ENCODE data around the gene S100A7A.
"Not testable (repeated sequence)": the region's sequence is repeated elsewhere in the genome, so short reads cannot be mapped to it uniquely, and the experiment has no call there.

DNA sequence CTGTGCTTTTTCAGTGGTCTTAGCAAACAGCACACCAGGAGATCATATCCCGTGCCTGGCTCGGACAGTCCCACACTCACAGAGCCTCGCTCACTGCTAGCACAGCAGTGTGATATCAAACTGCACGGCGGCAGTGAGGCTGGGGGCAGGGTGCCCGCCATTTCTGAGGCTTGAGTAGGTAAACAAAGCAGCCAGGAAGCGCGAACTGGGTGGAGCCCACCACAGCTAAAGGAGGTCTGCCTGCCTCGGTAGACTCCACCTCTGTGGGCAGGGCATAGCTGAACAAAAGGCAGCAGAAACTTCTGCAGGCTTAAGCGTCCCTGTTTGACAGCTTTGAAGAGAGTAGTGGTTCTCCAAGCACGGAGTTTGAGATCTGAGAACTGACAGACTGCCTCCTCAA is 9.0 kb upstream of the S100A7A start:
- TF ChIP-seq, protein P1, sequence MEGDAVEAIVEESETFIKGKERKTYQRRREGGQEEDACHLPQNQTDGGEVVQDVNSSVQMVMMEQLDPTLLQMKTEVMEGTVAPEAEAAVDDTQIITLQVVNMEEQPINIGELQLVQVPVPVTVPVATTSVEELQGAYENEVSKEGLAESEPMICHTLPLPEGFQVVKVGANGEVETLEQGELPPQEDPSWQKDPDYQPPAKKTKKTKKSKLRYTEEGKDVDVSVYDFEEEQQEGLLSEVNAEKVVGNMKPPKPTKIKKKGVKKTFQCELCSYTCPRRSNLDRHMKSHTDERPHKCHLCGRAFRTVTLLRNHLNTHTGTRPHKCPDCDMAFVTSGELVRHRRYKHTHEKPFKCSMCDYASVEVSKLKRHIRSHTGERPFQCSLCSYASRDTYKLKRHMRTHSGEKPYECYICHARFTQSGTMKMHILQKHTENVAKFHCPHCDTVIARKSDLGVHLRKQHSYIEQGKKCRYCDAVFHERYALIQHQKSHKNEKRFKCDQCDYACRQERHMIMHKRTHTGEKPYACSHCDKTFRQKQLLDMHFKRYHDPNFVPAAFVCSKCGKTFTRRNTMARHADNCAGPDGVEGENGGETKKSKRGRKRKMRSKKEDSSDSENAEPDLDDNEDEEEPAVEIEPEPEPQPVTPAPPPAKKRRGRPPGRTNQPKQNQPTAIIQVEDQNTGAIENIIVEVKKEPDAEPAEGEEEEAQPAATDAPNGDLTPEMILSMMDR (IDR thresholded peaks at IDR 0.05) = not testable (repeated sequence)
- not testable (repeated sequence) for TF ChIP-seq SIN3A (IDR thresholded peaks at IDR 0.05; ENCODE audit: borderline replicate concordance, insufficient read depth, low read depth, low read length)

Measured in Panc1 (cell line).